Loucy (cell line): ENCODE data around the gene ME3.

ENCODE experiments used
- EZH2phosphoT487 ChIP-seq: fragments of 200-600 bp; IDR thresholded peaks from 2 replicates; pipeline ENCODE4 v1.6.1; 2018; ENCODE audit warnings: antibody characterized with exemption, mild to moderate bottlenecking, moderate library complexity, borderline replicate concordance
- TF ChIP-seq, protein P1 (sequence below): fragments of 200-600 bp; sonication (generic); conservative IDR thresholded peaks from 2 replicates; pipeline ENCODE4 v1.5.1; 2014; ENCODE audit warnings: mild to moderate bottlenecking, antibody characterized with exemption, low read length

DNA sequence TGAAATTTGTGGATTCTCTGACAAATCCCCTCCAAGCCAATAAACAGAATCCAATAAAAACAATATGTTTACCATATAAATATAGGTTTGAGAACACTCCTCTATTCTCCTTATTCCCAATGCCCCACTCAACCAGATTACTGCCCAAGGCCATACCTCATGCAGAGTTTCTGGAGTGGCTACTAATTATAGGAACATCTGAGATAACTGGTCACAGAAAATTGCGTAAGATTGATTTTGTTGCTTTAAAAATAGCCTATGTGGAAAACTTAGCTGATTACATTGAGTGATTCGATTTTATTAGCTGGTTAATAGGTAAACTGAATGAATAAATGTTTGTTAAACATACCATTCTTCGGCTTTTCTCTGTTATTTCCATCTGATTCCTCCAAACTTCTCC, 48.0 kb downstream of the ME3 start:
- TF ChIP-seq, protein P1, sequence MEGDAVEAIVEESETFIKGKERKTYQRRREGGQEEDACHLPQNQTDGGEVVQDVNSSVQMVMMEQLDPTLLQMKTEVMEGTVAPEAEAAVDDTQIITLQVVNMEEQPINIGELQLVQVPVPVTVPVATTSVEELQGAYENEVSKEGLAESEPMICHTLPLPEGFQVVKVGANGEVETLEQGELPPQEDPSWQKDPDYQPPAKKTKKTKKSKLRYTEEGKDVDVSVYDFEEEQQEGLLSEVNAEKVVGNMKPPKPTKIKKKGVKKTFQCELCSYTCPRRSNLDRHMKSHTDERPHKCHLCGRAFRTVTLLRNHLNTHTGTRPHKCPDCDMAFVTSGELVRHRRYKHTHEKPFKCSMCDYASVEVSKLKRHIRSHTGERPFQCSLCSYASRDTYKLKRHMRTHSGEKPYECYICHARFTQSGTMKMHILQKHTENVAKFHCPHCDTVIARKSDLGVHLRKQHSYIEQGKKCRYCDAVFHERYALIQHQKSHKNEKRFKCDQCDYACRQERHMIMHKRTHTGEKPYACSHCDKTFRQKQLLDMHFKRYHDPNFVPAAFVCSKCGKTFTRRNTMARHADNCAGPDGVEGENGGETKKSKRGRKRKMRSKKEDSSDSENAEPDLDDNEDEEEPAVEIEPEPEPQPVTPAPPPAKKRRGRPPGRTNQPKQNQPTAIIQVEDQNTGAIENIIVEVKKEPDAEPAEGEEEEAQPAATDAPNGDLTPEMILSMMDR: no peak
- TF ChIP-seq EZH2phosphoT487: no peak
